Body of pancreas (tissue), 4 donors: ENCODE results near the gene STK32B.

Experiments used
- CTCF ChIP-seq, 7 experiments: fragments of 450-650 bp in 4 of 7; fragments of 200-600 bp in 3 of 7; sonication (generic) in 3 of 7; IDR thresholded peaks; one replicate each; pipeline ENCODE4 v1.5.1; 2016 to 2019; ENCODE audit warnings: antibody characterized with exemption in 7 of 7
- POLR2A ChIP-seq, 3 donors: fragments of 450-650 bp; IDR thresholded peaks; one replicate each; pipeline ENCODE4 v1.6.1; 2016; ENCODE audit warnings: antibody characterized with exemption in 3 of 3, mild to moderate bottlenecking in 2 of 3

GRCh38 chr4:5039800-5040199 lies 11.5 kb upstream of the STK32B start:
- TF ChIP-seq POLR2A (IDR thresholded peaks at IDR 0.05), result no peak
- no peak for TF ChIP-seq CTCF (IDR thresholded peaks at IDR 0.05)
